HG02981 (cell line): ENCODE data around the gene ZMPSTE24.
A peak's percentile ranks its signal among the peaks of the same experiment; 100 is the strongest.
"Not testable (repeated sequence)": the region's sequence is repeated elsewhere in the genome, so short reads cannot be mapped to it uniquely, and the experiment has no call there.

Experiments used
- ATAC-seq: cut with Tn5 transposase; IDR thresholded peaks from one replicate; pipeline ENCODE4 v1.9.1; 2021; ENCODE audit warnings: mild to moderate bottlenecking, moderate library complexity; ENCODE audit not compliant: unreplicated experiment

ZMPSTE24 gene

GRCh38 chr1:40257688-40258444 lies at the start of gene ZMPSTE24:
TSS of gene ZMPSTE24 (plus strand) at chr1:40258236. CDS start at chr1:40258272, 36 bp downstream.
- peak; percentile 93 for ATAC-seq

- no peak for ATAC-seq
These were observed 47.4 kb upstream of the ZMPSTE24 start for GRCh38 chr1:40210511-40211204.

- no peak for ATAC-seq
These were observed 39.7 kb upstream of the ZMPSTE24 start for GRCh38 chr1:40218333-40218732.

GRCh38 chr1:40221471-40221905 lies 36.5 kb upstream of the ZMPSTE24 start:
- ATAC-seq, result not testable (repeated sequence)

- no peak for ATAC-seq
These were observed 35.9 kb upstream of the ZMPSTE24 start for GRCh38 chr1:40221977-40222772.

GRCh38 chr1:40224040-40224439 lies 34.0 kb upstream of the ZMPSTE24 start:
- no peak for ATAC-seq

GRCh38 chr1:40226192-40226591 lies 31.8 kb upstream of the ZMPSTE24 start:
- ATAC-seq, result no peak

- no peak for ATAC-seq
These were observed 25.6 kb upstream of the ZMPSTE24 start for GRCh38 chr1:40232444-40232843.

GRCh38 chr1:40239626-40240025 lies 18.4 kb upstream of the ZMPSTE24 start:
- ATAC-seq, result no peak

GRCh38 chr1:40240390-40240789 lies 17.6 kb upstream of the ZMPSTE24 start:
- no peak for ATAC-seq

GRCh38 chr1:40241362-40241761 lies 16.7 kb upstream of the ZMPSTE24 start:
- ATAC-seq, result no peak

GRCh38 chr1:40243351-40243750 lies 14.7 kb upstream of the ZMPSTE24 start:
- ATAC-seq, result no peak

- ATAC-seq, result no peak
These were observed 13.8 kb upstream of the ZMPSTE24 start for GRCh38 chr1:40244138-40244744.

- no peak for ATAC-seq
These were observed 12.3 kb upstream of the ZMPSTE24 start for GRCh38 chr1:40245686-40246085.

GRCh38 chr1:40247655-40248054 lies 10.4 kb upstream of the ZMPSTE24 start, which contains the start of gene TMCO2:
TSS of gene TMCO2 (plus strand) at chr1:40247937. CDS start at chr1:40247994, 57 bp downstream.
- no peak for ATAC-seq

GRCh38 chr1:40248412-40248811 lies 9.6 kb upstream of the ZMPSTE24 start:
- ATAC-seq, result no peak

- no peak for ATAC-seq
These were observed 6.6 kb upstream of the ZMPSTE24 start for GRCh38 chr1:40251456-40251855.

- no peak for ATAC-seq
These were observed 5.4 kb upstream of the ZMPSTE24 start for GRCh38 chr1:40252601-40253000.

GRCh38 chr1:40255231-40255630 lies 2.8 kb upstream of the ZMPSTE24 start:
- no peak for ATAC-seq

GRCh38 chr1:40256401-40257084 lies 1.5 kb upstream of the ZMPSTE24 start:
- no peak for ATAC-seq
